CD4-positive, alpha-beta T cell (primary cell): ENCODE results near the gene PODNL1. TPM values are rescaled to one million over a fixed set of nuclear protein-coding genes. Genes with fewer than 3 reads are reported as not detected.

Source experiments
- ATAC-seq: fragments of 200-7000 bp; cut with Tn5 transposase; one replicate; pipeline ENCODE4 v1.10.0; 2022; ENCODE audit warnings: mild to moderate bottlenecking; ENCODE audit not compliant: poor library complexity
- CTCF ChIA-PET: fragments of 350-600 bp; sonication (Branson Sonifier 250); formaldehyde crosslinking; loops from one replicate; lab custom pipeline; 2021; ENCODE audit warnings: antibody characterized with exemption, inconsistent platforms; lab: Charles Lee
- POLR2A ChIA-PET: fragments of 350-600 bp; sonication (Branson Sonifier 250); formaldehyde crosslinking; loops from one replicate; lab custom pipeline; 2021; ENCODE audit warnings: antibody characterized with exemption, inconsistent platforms; lab: Charles Lee
- DNase-seq, 14 experiments: peaks; one replicate each; pipeline ENCODE4 v3.0.0-alpha.2; 2013 to 2020; ENCODE audit warnings: mixed read lengths in 2 of 14
- H3K27ac ChIP-seq, 2 donors: one replicate each; pipeline versions ENCODE4 v1.5.1 to v1.7.0; 2013; ENCODE audit warnings: low read length in 2 of 2, low read depth in 1 of 2, mild to moderate bottlenecking in 1 of 2
- H3K27me3 ChIP-seq, 2 experiments: 1 replicate in 1 of 2; 2 replicates in 1 of 2; pipeline versions ENCODE4 v1.6.1 to v1.7.0; 2013; ENCODE audit warnings: low read length in 2 of 2, control low read depth in 1 of 2, mild to moderate bottlenecking in 1 of 2, moderate library complexity in 1 of 2; ENCODE audit not compliant: insufficient read depth in 2 of 2, control insufficient read depth in 1 of 2
- H3K36me3 ChIP-seq: one replicate; pipeline ENCODE4 v1.6.1; 2013; ENCODE audit warnings: low read length, control low read depth; ENCODE audit not compliant: insufficient read depth
- H3K4me1 ChIP-seq: one replicate; pipeline ENCODE4 v1.6.1; 2013; ENCODE audit warnings: low read length, control low read depth; ENCODE audit not compliant: insufficient read depth
- H3K4me3 ChIP-seq: one replicate; pipeline ENCODE4 v1.5.1; 2013; ENCODE audit warnings: mild to moderate bottlenecking, low read length, moderate library complexity
- H3K9me3 ChIP-seq, 2 experiments: 1 replicate in 1 of 2; 2 replicates in 1 of 2; pipeline versions ENCODE4 v1.6.1 to v1.7.0; 2013; ENCODE audit warnings: low read length in 2 of 2, mild to moderate bottlenecking in 2 of 2, control low read depth in 1 of 2, moderate library complexity in 1 of 2; ENCODE audit not compliant: control insufficient read depth in 1 of 2, insufficient read depth in 1 of 2
- H3K27ac Mint-ChIP-seq: one replicate; pipeline ENCODE4 v1.8.0; 2020; ENCODE audit warnings: mixed read lengths
- H3K27me3 Mint-ChIP-seq: one replicate; pipeline ENCODE4 v1.8.0; 2021; ENCODE audit warnings: mixed read lengths
- H3K36me3 Mint-ChIP-seq: one replicate; pipeline ENCODE4 v1.8.0; 2021; ENCODE audit warnings: low read depth, mixed read lengths
- H3K4me1 Mint-ChIP-seq: one replicate; pipeline ENCODE4 v1.8.0; 2021; ENCODE audit warnings: low read depth, mixed read lengths
- H3K4me3 Mint-ChIP-seq: one replicate; pipeline ENCODE4 v1.8.0; 2020; ENCODE audit warnings: mild to moderate bottlenecking, mixed read lengths
- H3K9me3 Mint-ChIP-seq: one replicate; pipeline ENCODE4 v1.8.0; 2020; ENCODE audit warnings: mixed read lengths
- CTCF ChIP-seq: fragments of 200-600 bp; IDR thresholded peaks from one replicate; pipeline ENCODE4 v1.8.0; 2022; ENCODE audit warnings: antibody characterized with exemption, mild to moderate bottlenecking
- intact Hi-C, 2 experiments: fragments of 100-400 bp; cut with DNase I in 1 of 2; cut with micrococcal nuclease in 1 of 2; formaldehyde crosslinking; loops; one replicate each; pipeline versions ENCODE4 v1.15.1 to v1.9.0; 2023 to 2025; cut with DNase I, micrococcal nuclease
- total RNA-seq, 174 experiments: library from RNA in 2 of 174; stranded (reverse) in 2 of 174; gene quantifications; one replicate each; pipeline ENCODE4 v1.2.3 and lab custom pipeline; 2021 to 2026

The PODNL1 gene
- total RNA-seq, 2 experiments from 2014 or later = not detected

- ATAC-seq = no peak
- Histone ChIP-seq H3K4me3 (no peak overlapping the region), H3K36me3 (peaks cover 55% of the 10 kb centered on the region), H3K27me3 (no peaks in the 10 kb centered on the region), H3K27ac (no peak overlapping the region), H3K9me3 (no peaks in the 10 kb centered on the region), H3K4me1 (no peaks in the 10 kb centered on the region)
- no peak overlapping the region for H3K4me3 Mint-ChIP-seq
- ChIA-PET POLR2A (no interaction called here), CTCF (no interaction called here)
- TF ChIP-seq CTCF = no peak
- H3K27ac Mint-ChIP-seq = no peak overlapping the region
- H3K27me3 Mint-ChIP-seq = no peaks in the 10 kb centered on the region
- no peaks in the 10 kb centered on the region for H3K9me3 Mint-ChIP-seq
- no peaks in the 10 kb centered on the region for H3K4me1 Mint-ChIP-seq
- intact Hi-C loops = no loop called here
- H3K36me3 Mint-ChIP-seq = peaks cover 56% of the 10 kb centered on the region
- DNase-seq = no peak
Observed at GRCh38 chr19:13914777-13915176, 23.4 kb downstream of the PODNL1 start.

GRCh38 chr19:13913352-13913751 lies 24.9 kb downstream of the PODNL1 start:
- Histone ChIP-seq H3K4me3 (no peak overlapping the region), H3K4me1 (no peaks in the 10 kb centered on the region), H3K27ac (no peak overlapping the region), H3K9me3 (no peaks in the 10 kb centered on the region), H3K27me3 (no peaks in the 10 kb centered on the region), H3K36me3 (peaks cover 46% of the 10 kb centered on the region)
- no peaks in the 10 kb centered on the region for H3K9me3 Mint-ChIP-seq
- ChIA-PET CTCF (no interaction called here), POLR2A (no interaction called here)
- DNase-seq (no peak), ATAC-seq (no peak)
- H3K27me3 Mint-ChIP-seq = no peaks in the 10 kb centered on the region
- peaks cover 53% of the 10 kb centered on the region for H3K36me3 Mint-ChIP-seq
- H3K27ac Mint-ChIP-seq = no peak overlapping the region
- TF ChIP-seq CTCF = no peak
- H3K4me3 Mint-ChIP-seq = no peak overlapping the region
- no peaks in the 10 kb centered on the region for H3K4me1 Mint-ChIP-seq
- intact Hi-C loops = no loop called here

GRCh38 chr19:13909430-13909829 lies 28.8 kb downstream of the PODNL1 start:
- no peak for TF ChIP-seq CTCF
- no peaks in the 10 kb centered on the region for H3K27me3 ChIP-seq
- intact Hi-C loops = loop anchor here in 1 of 2 experiments (5.0 kb wide), 2 partner anchors 98 to 783 kb away; partner anchors contain the start of genes RFX1 and ZNF333
- H3K9me3 ChIP-seq = no peaks in the 10 kb centered on the region
- H3K27me3 Mint-ChIP-seq = no peaks in the 10 kb centered on the region
- H3K4me1 ChIP-seq = peaks cover 19% of the 10 kb centered on the region
- ATAC-seq = no peak
- H3K4me3 Mint-ChIP-seq = no peak overlapping the region
- peaks cover 28% of the 10 kb centered on the region for H3K36me3 Mint-ChIP-seq
- no peak for DNase-seq
- H3K9me3 Mint-ChIP-seq = no peaks in the 10 kb centered on the region
- CTCF ChIA-PET = no interaction called here
- no peak overlapping the region for H3K4me3 ChIP-seq
- peaks cover 21% of the 10 kb centered on the region for H3K36me3 ChIP-seq
- POLR2A ChIA-PET = no interaction called here
- H3K27ac ChIP-seq = no peak overlapping the region
- peaks cover 13% of the 10 kb centered on the region for H3K4me1 Mint-ChIP-seq
- no peak overlapping the region for H3K27ac Mint-ChIP-seq
